GM19468 (cell line): ENCODE data around the gene TWIST2.

Source experiments
- ATAC-seq: cut with Tn5 transposase; IDR thresholded peaks from one replicate; pipeline ENCODE4 v1.9.1; 2021; ENCODE audit warnings: mild to moderate bottlenecking, moderate library complexity, moderate number of reproducible peaks; ENCODE audit not compliant: unreplicated experiment; ENCODE audit errors: extremely low read depth

Gene TWIST2

GRCh38 chr2:238884812-238885408, 37.0 kb downstream of the TWIST2 start:
- ATAC-seq = no peak

GRCh38 chr2:238886453-238887094, 38.7 kb downstream of the TWIST2 start:
- no peak for ATAC-seq

- no peak for ATAC-seq
Observed at GRCh38 chr2:238887616-238888015, 39.7 kb downstream of the TWIST2 start.

DNA sequence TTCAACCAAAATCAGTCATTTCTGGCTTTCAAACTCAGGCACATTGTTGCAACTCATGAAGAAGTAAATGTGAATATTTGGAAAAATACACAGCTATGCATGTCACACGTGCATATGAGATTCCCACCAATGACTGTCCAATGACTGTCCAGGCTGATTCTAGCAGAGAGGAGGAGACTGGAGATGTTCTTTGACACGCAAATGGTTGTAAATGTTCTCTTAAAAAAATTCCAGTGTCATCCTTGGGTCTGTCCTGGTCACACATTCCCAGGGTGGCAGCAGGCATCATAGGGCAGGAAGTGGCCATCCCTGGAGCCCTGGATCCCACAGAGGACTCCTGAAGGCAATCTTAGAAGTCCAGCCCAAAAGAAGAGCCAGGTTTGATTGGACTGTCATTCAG, 40.9 kb downstream of the TWIST2 start:
- ATAC-seq = no peak

- no peak for ATAC-seq
Observed at GRCh38 chr2:238890131-238890530, 42.2 kb downstream of the TWIST2 start.

GRCh38 chr2:238890618-238891456, 43.0 kb downstream of the TWIST2 start:
- no peak for ATAC-seq

DNA sequence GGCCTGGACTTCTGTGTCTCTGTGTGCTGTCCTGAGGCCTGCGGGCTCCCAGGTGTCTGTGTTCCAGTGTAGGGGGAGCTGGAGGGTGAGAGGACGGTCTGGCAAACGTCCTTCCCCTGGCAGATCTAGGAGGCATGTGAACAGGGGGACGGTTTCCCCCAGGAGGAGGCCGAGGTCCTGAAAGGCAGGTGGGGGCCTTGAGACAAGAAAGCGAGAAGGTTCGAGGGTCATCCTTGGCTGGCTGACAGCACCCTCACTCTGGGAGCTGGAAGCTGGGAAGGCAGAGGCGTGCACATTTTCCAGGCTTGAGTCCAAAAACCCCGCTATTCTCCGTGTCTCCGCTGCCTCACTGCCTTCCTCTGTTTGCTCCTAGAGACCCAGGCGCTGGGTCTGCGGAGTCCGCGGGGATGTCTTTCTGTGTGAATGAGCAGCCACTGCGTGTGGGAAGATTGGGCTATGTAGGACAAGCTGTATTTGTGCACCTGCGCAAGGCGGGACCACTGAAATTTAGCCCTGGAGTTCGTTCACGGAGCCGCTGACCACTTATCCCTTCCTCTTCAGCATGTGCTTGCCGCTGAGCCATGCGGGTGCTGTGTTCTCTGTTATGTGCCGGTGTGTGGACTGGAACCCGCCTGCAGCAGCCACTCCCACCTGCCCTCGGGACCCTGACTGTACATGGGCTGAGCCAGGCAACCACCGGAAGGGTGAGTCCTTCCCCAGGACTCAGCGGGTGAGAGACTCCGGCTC, 43.7 kb downstream of the TWIST2 start:
- ATAC-seq = no peak

DNA sequence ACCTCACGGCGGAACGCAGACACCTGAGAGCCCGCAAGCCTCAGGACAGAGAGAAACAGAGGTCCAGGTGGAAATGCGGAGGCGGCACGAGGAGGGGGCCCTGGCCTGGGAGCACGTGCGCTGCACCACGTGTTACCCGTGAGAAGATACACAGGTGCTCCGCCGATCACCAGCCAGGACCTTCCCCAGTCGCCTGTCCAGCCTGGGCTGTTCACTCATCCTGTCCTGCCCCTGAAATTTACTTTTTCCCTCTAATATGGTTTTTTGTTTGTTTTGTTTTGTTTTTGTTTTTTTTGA, 44.3 kb downstream of the TWIST2 start:
- no peak for ATAC-seq

DNA sequence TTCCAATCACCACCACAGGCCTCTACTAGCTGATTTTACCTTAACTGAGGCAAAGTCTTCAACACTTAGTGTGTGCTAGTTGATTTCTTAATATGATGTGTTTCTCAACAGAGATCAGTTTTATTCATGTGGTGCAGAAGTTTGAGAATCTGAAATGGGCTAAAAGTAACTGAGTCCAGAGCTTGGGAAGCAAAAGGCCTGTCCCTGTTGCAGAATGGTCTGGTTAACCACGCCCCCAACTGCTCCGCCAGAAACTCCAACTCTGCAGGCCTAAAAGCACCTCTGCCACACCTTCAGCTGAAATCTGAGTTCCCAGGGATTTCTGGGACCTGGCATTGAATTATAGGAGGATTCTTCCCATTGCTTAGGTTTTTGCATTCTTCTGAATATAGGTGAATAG, 44.9 kb downstream of the TWIST2 start:
- ATAC-seq = no peak

GRCh38 chr2:238893349-238894000, 45.6 kb downstream of the TWIST2 start:
- ATAC-seq = no peak

GRCh38 chr2:238894226-238894949, 46.5 kb downstream of the TWIST2 start:
- no peak for ATAC-seq

- ATAC-seq = no peak
Observed at GRCh38 chr2:238894950-238895298, 47.0 kb downstream of the TWIST2 start.

DNA sequence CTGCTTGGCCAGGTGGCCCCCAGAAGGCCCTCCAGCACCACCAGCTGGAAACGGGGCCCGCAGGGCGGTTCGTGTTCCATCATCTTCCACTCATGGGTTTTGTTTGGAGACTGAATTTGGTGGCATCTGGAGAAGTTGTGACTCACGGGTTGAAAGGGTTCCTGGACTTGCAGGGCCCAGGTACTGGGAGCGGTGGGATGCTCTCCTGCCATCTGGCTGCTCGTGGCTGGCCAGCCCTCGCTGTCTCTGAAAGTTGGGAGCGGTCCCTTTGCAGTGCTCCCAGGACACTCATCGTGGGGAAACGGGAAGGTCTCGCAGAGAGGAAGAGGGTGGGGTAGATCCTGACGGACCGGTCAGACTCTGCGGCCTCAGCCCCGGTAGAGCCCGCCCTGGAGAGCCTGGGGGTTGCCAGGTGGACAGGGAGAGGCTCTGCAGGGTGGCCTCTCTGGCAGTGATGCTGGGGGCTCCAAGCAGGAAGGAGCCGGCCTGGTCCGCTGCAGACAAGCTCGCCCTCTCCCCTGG, 47.5 kb downstream of the TWIST2 start:
- no peak for ATAC-seq

- ATAC-seq = no peak
Observed at GRCh38 chr2:238895891-238896600, 48.2 kb downstream of the TWIST2 start.

DNA sequence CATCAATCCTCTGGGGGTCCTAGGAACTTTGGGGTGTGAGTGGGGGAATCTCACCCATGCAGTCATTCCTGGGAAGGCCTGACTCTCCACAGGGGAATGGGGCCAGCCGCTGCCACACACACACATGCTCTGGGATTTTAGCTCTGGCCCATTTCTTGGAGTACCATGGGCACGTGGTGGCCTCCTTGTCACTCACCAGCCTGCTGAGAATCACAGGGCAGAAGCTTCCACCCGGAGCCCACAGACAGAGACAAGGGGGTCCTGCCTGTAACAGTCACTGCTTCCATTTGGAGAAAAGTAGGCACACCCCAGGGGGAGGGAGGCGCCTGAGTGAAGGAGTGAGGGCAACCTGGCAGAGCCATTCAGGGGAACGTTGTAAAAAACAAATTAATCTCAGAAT, 48.8 kb downstream of the TWIST2 start:
- ATAC-seq = no peak

- ATAC-seq = no peak
Observed at GRCh38 chr2:238897122-238897880, 49.4 kb downstream of the TWIST2 start.

DNA sequence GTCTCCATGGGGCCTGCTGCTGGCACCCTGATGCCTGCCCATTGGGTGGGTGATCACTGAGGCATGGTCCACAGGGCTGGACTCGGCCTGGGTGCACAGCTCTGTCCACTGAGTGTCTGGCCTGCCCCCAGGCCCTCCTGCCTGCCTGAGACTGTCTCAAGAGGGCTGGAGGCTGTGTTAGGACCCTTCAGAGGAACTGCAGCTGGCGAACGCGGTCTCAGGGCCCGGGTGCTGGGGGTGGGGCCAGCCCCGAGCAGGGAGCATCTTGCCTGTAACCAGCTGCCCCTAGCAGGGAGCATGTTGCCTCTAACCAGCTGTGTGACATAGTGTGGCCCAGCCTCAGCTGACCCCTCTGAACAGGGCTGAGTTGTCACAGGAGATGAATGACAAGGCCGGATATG, 50.0 kb downstream of the TWIST2 start:
- ATAC-seq = no peak

DNA sequence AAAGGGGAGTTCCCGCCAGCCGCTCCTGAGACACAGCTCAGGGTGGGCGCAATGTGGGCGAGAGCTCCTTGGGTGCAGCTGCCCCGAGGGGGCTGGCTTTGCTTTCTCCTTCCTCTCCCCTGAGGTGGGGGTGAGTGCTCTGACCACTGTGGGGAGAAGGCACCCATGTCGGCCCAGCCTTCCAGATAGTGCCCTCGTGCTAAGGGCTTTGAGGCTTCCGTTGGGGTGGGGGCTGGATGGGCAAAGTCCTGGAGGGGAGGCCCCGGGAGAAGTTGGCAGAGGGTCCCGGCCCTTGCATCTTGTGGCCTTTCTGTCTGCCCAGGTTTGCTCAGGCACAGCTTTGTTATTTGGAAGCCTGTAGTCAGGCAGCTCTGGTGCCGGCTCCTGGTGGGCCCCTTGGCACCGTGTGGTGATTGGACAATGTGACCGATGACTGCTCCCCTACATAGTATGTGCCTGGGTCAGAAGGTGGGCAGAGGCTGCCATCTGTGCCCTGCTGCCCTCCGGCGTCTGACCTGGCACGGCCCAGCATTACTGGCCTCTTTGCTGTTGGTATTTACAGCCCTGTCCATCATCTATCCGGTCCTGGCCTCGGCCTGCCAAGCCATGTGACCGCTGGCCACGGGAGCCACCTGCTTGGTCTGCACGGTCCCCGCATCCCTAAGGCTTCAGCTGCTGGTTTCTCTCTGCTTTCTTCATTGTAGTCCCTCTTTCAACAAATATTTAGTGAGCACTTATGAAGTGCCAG, 50.8 kb downstream of the TWIST2 start:
- ATAC-seq = no peak
